Measurements from ENCODE around the gene ABHD16B.

DNA sequence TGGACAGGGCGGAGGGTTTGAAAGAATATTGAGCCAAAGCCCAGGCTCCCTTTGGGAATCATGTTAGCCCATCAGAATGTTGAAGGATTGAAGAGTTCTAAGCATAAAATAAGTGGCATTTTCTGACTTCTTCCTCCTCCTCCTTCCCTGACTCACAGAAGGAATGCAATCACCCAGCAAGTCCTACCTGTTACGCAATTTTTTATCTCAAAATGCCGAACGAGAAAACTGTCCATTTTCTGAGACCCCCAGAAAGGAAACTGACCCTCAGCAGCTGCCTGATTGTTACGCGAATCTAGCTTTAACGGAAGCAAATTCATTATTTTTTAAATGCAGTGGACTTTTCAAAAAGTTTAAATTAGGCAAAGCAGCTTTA is 28.9 kb downstream of the ABHD16B start:
- TF ChIP-seq, protein P1, sequence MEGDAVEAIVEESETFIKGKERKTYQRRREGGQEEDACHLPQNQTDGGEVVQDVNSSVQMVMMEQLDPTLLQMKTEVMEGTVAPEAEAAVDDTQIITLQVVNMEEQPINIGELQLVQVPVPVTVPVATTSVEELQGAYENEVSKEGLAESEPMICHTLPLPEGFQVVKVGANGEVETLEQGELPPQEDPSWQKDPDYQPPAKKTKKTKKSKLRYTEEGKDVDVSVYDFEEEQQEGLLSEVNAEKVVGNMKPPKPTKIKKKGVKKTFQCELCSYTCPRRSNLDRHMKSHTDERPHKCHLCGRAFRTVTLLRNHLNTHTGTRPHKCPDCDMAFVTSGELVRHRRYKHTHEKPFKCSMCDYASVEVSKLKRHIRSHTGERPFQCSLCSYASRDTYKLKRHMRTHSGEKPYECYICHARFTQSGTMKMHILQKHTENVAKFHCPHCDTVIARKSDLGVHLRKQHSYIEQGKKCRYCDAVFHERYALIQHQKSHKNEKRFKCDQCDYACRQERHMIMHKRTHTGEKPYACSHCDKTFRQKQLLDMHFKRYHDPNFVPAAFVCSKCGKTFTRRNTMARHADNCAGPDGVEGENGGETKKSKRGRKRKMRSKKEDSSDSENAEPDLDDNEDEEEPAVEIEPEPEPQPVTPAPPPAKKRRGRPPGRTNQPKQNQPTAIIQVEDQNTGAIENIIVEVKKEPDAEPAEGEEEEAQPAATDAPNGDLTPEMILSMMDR (conservative IDR thresholded peaks at IDR 0.05; ENCODE audit: low read depth, low read length) = no peak
- TF ChIP-seq EZH2 (IDR thresholded peaks at IDR 0.05; ENCODE audit: low read length, unreplicated experiment) = no peak
